ENCODE measurements around the gene MRPL24. TPM values are rescaled to one million over a fixed set of nuclear protein-coding genes. Genes with fewer than 3 reads are reported as not detected.

Gene MRPL24
- total and polyA plus RNA-seq, 2 of the 13 experiments (the other 11 are each of a cell fraction or from before 2014, with no cell fraction given): 38.1 to 42.9 TPM

DNA sequence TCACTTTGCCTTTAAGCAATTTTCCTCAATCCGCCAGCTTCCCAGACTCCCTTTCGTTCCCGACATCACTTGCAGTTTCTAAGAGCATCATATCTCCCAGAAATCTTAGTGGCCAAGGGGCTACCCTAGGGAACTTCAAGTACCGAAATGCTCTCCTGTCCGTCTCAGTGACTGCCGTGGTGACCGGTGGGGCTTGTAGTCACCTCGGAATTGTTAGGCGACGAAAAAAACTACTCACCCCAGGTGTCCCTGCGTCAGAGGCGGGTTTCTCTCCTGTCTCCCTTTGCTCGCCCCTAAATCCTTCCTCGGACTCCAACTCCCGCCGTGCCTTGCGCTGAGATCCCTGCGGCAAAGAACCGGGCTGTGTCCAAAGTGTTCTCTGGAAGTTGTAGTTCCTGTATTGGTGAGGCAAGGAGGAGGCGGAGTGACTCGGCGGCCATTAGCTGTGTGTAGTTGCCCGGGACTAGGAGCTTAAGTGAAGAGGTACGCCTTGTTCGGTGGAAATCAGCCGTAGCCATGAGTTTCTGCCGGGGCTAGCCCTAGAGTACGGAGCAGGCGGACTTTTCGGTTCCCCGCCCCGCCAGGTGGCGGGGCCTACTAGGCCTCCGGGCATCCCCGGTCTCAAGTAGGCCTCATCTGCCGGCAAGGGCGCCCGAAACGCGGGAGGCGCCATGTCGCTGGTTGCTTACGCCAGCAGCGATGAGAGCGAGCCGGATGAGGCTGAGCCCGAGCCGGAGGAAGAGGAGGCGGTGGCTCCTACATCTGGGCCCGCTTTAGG is 26.4 kb upstream of the MRPL24 start, which contains the start of gene PRCC (continued):
- TF ChIP-seq SOX6 (IDR thresholded peaks at IDR 0.05) (no peak), SOX6 (CRISPR knock-in tag; IDR thresholded peaks at IDR 0.05) (peak; percentile 51; the same call in 1 of the 2 replicates), ZNF709 (CRISPR knock-in tag; IDR thresholded peaks at IDR 0.05) (peak; percentile 40; the same call in 1 of the 2 replicates), HIVEP1 (CRISPR knock-in tag; IDR thresholded peaks at IDR 0.05) (no peak; the same call in 1 of the 2 replicates), ZNF761 (CRISPR knock-in tag; conservative IDR thresholded peaks at IDR 0.05) (peak; percentile 21; the same call in 1 of the 2 replicates), ZNF33A (CRISPR knock-in tag; IDR thresholded peaks at IDR 0.05; ENCODE audit: borderline replicate concordance) (no peak; the same call in 1 of the 2 replicates), PCBP2 (optimal IDR thresholded peaks at IDR 0.05; ENCODE audit: low read depth, low read length, poor library complexity, severe bottlenecking) (no peak), ZC3H13 (CRISPR knock-in tag; IDR thresholded peaks at IDR 0.05) (0 out of 2 replicates have a peak, but pooled peaks have one; percentile 41), SUZ12 (IDR thresholded peaks at IDR 0.05; ENCODE audit: low read depth, low read length) (peak; percentile 99), ZBTB21 (CRISPR knock-in tag; IDR thresholded peaks at IDR 0.05) (no peak; the same call in 1 of the 2 replicates), NKX3-1 (CRISPR knock-in tag; IDR thresholded peaks at IDR 0.05) (no peak; the same call in 1 of the 2 replicates), NFKB2 (CRISPR knock-in tag; IDR thresholded peaks at IDR 0.05; ENCODE audit: borderline replicate concordance) (peak; percentile 73; the same call in 1 of the 2 replicates), NCOR1 (IDR thresholded peaks at IDR 0.05; ENCODE audit: borderline replicate concordance, low read length) (peak; percentile 29; the same call in 1 of the 2 replicates), YEATS2 (CRISPR knock-in tag; IDR thresholded peaks at IDR 0.05; ENCODE audit: borderline replicate concordance) (peak; percentile 85), ZNF7 (CRISPR knock-in tag; IDR thresholded peaks at IDR 0.05) (no peak), ELF4 (CRISPR knock-in tag; IDR thresholded peaks at IDR 0.05; ENCODE audit: borderline replicate concordance) (peak; percentile 81), ZNF678 (CRISPR knock-in tag; IDR thresholded peaks at IDR 0.05) (peak; percentile 87; the same call in 1 of the 2 replicates)
- TF ChIP-seq, protein P1, sequence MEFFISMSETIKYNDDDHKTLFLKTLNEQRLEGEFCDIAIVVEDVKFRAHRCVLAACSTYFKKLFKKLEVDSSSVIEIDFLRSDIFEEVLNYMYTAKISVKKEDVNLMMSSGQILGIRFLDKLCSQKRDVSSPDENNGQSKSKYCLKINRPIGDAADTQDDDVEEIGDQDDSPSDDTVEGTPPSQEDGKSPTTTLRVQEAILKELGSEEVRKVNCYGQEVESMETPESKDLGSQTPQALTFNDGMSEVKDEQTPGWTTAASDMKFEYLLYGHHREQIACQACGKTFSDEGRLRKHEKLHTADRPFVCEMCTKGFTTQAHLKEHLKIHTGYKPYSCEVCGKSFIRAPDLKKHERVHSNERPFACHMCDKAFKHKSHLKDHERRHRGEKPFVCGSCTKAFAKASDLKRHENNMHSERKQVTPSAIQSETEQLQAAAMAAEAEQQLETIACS (CRISPR knock-in tag; IDR thresholded peaks at IDR 0.05): no peak
- TF ChIP-seq, protein P2, sequence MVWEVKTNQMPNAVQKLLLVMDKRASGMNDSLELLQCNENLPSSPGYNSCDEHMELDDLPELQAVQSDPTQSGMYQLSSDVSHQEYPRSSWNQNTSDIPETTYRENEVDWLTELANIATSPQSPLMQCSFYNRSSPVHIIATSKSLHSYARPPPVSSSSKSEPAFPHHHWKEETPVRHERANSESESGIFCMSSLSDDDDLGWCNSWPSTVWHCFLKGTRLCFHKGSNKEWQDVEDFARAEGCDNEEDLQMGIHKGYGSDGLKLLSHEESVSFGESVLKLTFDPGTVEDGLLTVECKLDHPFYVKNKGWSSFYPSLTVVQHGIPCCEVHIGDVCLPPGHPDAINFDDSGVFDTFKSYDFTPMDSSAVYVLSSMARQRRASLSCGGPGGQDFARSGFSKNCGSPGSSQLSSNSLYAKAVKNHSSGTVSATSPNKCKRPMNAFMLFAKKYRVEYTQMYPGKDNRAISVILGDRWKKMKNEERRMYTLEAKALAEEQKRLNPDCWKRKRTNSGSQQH (CRISPR knock-in tag; IDR thresholded peaks at IDR 0.05; ENCODE audit: low read depth): peak; percentile 49; the same call in 1 of the 2 replicates
- TF ChIP-seq, protein P3, sequence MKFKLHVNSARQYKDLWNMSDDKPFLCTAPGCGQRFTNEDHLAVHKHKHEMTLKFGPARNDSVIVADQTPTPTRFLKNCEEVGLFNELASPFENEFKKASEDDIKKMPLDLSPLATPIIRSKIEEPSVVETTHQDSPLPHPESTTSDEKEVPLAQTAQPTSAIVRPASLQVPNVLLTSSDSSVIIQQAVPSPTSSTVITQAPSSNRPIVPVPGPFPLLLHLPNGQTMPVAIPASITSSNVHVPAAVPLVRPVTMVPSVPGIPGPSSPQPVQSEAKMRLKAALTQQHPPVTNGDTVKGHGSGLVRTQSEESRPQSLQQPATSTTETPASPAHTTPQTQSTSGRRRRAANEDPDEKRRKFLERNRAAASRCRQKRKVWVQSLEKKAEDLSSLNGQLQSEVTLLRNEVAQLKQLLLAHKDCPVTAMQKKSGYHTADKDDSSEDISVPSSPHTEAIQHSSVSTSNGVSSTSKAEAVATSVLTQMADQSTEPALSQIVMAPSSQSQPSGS (CRISPR knock-in tag; IDR thresholded peaks at IDR 0.05): no peak; the same call in 1 of the 2 replicates
- TF ChIP-seq, protein P4, sequence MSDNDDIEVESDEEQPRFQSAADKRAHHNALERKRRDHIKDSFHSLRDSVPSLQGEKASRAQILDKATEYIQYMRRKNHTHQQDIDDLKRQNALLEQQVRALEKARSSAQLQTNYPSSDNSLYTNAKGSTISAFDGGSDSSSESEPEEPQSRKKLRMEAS (IDR thresholded peaks at IDR 0.05): 0 out of 2 replicates have a peak, but pooled peaks have one; percentile 36
- TF ChIP-seq, protein P5, sequence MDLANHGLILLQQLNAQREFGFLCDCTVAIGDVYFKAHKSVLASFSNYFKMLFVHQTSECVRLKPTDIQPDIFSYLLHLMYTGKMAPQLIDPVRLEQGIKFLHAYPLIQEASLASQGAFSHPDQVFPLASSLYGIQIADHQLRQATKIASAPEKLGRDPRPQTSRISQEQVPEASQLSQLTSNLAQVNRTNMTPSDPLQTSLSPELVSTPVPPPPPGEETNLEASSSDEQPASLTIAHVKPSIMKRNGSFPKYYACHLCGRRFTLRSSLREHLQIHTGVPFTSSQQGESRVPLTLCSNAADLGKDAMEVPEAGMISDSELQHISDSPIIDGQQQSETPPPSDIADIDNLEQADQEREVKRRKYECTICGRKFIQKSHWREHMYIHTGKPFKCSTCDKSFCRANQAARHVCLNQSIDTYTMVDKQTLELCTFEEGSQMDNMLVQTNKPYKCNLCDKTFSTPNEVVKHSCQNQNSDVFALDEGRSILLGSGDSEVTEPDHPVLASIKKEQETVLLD (CRISPR knock-in tag; IDR thresholded peaks at IDR 0.05; ENCODE audit: low read depth): no peak

Measured in HepG2 (cell line).